ENCODE data around the gene CCDC66.

DNA sequence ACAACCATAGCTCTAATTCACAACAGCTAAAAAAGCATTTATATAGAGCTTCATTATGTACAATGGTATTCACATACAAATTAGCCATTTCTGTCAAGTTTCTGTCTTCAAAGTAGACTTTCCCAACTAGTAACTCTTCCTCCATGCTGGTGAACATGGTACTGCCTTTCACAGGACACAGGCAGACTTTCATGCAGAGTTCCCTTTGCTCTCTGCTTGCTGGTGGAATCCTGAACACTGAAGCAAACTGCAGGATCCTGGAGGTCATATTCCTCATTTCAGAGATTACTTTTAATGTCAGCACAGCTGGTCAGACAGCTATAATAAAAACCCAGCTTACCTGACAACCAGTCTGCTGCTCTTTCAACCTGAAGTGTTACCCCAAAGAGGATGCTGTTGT lies 72.5 kb downstream of the CCDC66 start:
- no peak for TF ChIP-seq POLR2A (IDR thresholded peaks at IDR 0.05)
- no peak for TF ChIP-seq CTCF (IDR thresholded peaks at IDR 0.05 in 4 of 5, conservative IDR thresholded peaks at IDR 0.05 in 1 of 5)
